NCI-H1694 (cell line): ENCODE measurements around the gene GATB.

ENCODE experiments used
- DNase-seq: peaks from one replicate; lab custom pipeline; 2025; lab: John Stamatoyannopoulos, UW

The GATB gene

GRCh38 chr4:151729731-151730559 lies 30.9 kb downstream of the GATB start:
- DNase-seq = no peak

DNA sequence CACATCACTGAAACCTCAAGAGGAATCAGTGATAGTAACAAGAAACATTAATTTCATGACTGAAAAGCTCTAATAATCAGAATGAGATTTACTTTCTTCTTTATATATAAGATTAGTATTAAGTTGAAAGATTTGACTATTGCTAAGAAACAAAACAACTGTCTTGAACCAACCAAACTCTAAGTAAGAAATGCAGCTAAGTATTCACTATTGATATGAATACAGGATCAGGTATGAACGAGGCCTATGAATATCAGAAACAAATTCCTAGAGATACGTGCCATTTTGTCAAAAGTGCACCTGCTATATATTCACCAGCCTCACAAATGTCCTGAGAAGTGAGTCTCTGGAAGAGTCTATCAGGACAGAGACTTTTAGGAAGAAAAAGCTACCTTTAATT lies 32.1 kb downstream of the GATB start:
- DNase-seq = no peak

GRCh38 chr4:151728006-151728405 lies 32.8 kb downstream of the GATB start:
- no peak for DNase-seq

GRCh38 chr4:151727365-151727764 lies 33.4 kb downstream of the GATB start:
- DNase-seq = no peak

DNA sequence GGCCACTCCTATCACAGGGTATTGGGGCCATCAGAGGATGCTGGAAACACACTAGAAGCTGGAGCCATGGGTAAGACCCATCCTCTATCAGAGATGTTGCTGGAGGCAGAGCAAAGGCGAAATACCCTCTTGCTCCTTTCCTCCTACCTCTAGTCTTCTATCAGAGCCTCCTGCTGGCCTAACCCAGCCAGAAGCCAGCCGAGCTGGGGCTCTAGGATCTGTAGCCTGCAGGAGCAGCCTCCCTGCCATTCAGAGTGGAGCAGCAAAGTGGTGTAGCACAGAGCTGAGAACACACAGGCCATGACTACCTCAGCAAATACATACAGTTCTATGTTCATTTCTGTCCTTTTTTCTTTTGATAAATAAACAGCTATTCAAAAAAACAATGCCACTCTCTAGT lies 35.7 kb downstream of the GATB start:
- no peak for DNase-seq

DNA sequence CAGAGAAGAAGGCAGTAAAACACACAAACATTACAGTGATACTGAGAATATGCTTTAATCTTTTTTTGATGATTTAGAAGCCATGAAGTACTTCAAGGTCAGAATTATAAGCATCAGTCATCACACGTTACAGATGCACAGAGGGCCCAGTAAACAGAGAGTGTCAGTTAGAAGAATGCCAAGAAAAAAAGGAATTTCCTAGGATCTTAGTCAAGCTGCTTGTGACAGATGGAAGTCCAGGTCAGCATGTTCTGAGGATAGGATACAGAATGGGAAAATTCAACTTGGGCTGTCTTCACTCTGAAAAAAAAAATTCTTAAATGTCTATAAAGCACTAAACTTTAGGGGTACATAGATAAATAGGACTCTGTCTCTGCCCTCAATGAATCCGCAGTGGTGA lies 38.9 kb downstream of the GATB start:
- no peak for DNase-seq

GRCh38 chr4:151721466-151721865 lies 39.3 kb downstream of the GATB start:
- no peak for DNase-seq

DNA sequence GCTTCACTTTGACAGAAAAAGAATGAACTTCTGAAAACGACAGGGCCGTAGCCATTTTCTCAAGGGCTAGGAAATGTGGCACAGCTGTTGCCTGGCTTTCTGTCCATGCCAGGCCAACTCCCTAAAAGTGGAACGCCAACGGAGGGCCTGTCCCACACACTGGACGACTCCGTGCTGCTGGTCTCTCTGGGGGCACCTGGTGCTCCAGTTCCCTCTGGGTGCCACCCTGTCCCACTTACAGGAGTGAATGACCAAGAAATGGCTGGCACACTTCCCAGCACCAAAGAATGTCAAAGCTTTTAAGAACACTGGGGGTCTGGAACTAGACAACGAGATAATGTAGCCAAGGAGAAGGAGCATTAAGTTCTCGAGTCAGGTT lies 40.9 kb downstream of the GATB start:
- no peak for DNase-seq

DNA sequence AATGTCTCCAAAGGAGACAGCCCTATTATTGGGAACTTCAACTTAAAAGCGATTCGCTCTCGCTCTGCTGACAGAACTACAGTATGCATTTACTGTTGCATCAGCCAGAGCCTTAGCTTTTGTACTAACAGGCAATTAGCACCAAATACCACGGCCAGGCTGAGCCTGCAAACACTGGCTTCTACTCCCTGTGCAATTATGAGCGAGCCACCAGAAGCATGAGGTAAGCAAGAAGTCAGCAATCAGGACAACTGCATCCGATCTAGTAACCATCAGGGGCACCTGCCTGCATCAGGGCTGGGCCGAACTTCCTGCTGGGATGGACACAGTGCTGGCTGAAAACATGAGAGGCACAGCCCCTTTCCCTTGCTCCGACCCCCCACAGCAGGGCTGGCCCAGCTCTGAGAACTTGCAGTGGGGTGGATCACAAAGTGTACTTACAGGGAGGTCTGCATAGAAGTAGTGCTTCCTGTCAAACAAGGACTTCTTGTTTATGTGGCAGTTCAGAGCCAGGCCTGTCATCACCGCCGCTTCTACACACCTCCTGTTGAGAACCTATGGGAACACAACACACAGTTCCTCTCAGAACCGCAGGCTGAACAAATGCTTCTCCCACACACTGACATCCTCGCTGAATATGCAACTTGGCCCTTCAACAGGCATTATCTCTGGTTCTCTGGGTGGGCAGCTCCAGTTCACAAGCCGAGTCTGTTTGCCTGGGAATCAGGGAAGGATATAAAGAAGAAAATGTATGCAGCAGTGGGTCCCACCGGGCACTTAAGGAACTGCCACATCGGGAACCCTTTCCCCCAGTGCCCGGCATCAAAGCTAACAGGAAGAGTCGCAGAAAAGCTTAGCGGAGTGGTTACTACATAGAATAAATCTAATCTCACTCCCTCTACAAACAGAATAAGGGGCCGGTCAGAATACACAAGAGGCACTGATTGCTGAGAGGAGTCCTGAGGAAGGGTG lies 41.5 kb downstream of the GATB start:
- no peak for DNase-seq

DNA sequence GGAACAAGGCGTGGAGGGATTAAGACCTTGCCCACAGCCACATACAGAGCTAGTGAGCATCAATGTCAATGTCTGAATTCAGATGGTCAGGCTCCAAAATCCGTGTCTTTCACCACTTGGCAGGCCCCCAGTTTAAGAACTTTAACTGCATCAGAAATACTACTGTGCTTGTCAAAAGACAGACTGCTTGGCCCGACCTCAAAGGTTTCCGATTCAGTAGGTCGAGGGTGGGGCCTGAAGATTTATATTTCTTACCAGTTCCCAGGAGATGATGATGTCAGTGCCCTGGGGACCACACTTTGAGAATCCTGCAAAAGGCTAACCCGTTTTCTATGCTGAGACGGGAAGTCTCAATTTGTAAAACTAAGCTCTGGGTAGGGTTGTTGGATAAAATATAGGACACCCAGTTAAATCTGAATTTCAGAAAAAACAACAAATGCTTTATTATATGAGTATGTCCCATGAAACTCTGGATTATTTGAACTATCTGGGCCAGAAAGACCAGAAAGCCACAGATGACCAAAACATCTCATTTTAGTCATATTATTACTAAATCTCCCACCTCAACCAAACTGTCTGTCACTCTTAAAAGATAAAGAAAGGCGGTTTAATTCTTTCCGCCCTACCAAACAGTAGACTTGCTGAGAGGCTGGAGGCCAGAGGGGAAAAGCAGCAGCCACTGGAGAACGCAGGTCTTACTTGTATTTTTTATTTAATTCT lies 42.7 kb downstream of the GATB start:
- DNase-seq = no peak

DNA sequence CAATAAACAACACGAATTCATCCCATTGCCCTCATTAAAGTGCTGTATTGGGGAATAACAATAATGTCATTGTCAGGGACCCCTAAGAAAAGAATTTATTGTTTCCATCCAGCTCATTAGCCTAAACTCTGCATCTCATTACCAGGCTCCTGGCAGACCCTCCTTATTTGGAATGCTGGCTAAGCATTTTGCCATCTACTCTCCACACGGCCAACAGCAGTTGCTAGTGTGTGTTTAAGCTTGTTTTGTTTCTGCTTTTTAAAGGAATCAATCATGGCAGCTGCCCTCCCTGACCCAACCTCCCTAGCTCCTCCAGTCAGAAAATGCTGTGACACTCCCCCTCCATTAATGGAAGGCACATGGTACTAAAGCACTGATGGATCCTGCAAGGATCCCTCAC lies 43.5 kb downstream of the GATB start:
- DNase-seq = no peak

DNA sequence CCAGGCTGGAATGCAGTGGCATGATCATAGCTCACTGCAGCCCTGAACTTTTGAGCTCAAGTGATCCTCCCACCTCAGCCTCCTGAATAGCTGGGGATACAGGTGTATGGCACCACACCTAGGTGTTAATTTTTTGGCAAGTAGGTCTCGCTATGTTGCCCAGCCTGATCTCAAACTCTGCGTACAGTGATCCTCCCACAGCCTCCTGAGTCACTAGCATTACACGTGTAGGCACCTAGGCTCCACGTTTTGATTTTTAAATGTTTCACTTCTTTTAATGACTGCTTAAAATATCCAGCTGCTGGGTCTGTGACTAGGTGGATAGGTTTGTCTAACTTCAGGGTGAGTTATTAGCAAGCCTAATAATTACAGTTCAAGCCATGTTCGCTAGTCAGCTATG lies 44.5 kb downstream of the GATB start:
- no peak for DNase-seq

GRCh38 chr4:151715881-151716280 lies 44.9 kb downstream of the GATB start:
- DNase-seq = no peak

DNA sequence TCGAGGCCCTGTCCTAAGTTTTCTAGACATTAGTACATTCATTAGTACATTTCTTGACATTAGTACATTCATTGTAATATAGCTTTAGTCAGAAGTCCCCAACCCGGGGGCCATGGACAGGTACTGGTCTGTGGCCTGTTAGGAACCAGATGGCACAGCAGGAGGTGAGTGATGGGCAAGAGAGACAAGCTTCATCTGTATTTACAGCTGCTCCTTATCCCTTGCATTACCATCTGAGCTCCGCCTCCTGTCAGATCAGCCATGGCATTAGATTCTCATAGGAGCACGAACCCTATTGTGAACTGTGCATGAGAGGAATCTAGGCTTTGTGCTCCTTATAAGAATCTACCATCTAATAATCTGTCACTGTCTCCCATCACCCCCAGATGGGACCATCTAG lies 48.0 kb downstream of the GATB start:
- no peak for DNase-seq

GRCh38 chr4:151711646-151712045 lies 49.2 kb downstream of the GATB start:
- no peak for DNase-seq

- DNase-seq = no peak
Measured at GRCh38 chr4:151709587-151709986, 51.2 kb downstream of the GATB start.

GRCh38 chr4:151709071-151709470 lies 51.7 kb downstream of the GATB start:
- DNase-seq = no peak

DNA sequence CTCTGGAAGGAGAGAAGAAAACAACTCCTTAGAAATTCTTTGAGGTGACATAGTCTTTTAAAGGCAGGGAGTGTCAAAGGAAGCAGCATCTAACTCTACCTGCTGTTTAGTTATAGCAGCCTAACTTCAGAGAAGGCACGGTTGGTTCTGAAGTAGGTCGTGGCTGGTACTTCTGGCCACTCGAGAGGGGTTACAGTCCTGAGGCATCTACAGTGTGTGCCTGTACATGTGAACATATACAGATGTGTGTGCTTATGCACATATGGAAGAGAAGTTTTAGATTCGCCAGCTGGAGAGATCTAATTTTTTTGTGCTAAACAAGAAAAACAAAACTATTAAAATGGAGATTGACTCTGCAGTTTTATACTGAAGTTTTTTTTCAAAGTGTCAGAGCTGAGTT lies 52.7 kb downstream of the GATB start:
- DNase-seq = no peak

DNA sequence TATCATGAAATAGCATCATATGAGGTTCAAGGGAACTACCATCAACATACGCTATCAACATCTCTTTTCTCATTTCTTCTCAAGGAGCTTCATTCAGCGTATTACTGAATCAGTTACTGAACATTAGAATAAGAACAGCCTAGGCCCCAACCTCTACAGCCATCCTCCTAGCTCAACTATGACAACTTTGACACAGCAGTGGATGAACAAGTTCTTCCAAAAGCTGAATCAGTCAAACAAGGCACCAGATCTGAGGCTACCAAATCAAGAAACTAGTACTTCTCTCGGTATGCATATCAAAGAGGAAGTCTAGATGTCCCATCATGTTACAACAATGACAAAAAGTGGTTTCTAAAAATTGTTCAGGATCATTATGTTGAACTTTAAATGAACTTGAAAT lies 57.4 kb downstream of the GATB start:
- DNase-seq = no peak

GRCh38 chr4:151702256-151702655 lies 58.6 kb downstream of the GATB start:
- peak; percentile 16 for DNase-seq

DNA sequence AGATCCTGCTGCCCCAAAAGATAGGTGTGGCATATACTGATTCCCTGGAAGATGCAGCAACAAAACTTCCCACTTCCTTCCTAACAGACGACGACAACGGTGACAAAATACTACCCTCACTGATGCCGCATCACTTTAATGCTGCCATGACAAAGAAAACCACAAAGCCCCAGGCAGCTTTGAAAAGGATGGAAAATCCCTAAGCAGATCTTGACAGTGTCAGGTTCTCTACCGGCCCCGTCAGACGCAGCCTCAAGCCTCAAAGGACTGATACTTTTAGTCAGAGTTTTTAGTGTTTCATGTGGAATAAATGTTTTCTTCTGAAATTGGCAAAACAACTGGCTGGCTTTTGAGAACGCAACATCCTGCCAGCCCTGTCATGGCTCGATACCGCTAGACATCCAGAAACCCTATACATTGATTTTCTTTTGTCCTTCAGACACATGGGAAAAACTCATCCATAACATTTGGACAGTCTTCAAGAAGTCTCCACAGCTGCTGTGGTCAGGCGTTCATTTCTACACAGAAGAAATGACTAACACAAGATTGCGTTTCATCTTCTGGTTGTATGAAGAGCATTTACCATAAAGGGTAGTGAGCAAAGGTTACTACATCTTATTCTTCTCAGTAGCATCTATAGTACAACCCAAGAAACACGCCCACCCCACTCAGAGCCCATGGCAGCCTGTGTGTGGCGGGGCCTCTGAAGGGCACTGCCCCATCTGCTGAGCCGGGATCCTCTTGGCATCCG lies 60.1 kb downstream of the GATB start:
- DNase-seq = no peak

GRCh38 chr4:151698213-151698612 lies 62.6 kb downstream of the GATB start:
- peak; percentile 70 for DNase-seq
